Aortic smooth muscle cell (primary cell): ENCODE measurements around the gene BDP1. TPM values are rescaled to one million over a fixed set of nuclear protein-coding genes. Genes with fewer than 3 reads are reported as not detected.

Experiments
- total RNA-seq: library from RNA; depleted of rRNA; stranded (reverse); fragments of >200 nt; gene quantifications from 2 replicates; pipeline ENCODE4 v1.2.3, GENCODE V29; 2014

The BDP1 gene
- total RNA-seq = 20.8 and 21.7 TPM in 2 replicates

GRCh38 chr5:71455427-71456361 is at the start of gene BDP1:
TSS of gene BDP1 (plus strand) at chr5:71455651. CDS start at chr5:71455878, 227 bp downstream.

GRCh38 chr5:71586941-71587765 is 131.7 kb downstream of the BDP1 start, which contains the start of gene MCCC2:
TSS of gene MCCC2 (plus strand) at chr5:71587340. CDS start at chr5:71587426, 86 bp downstream.

Other genes starting within 250 kb of the BDP1 start
- 19.3 and 20.1 TPM in 2 replicates for gene MCCC2, start 131.7 kb downstream of the BDP1 start, total RNA-seq